Neural progenitor cell (in vitro differentiated cells): Measurements from ENCODE around the gene P3H2. TPM values are rescaled to one million over a fixed set of nuclear protein-coding genes. Genes with fewer than 3 reads are reported as not detected.

ENCODE experiments used
- DNase-seq: peaks from one replicate; pipeline ENCODE4 v3.0.0-alpha.2; 2016; ENCODE audit warnings: low spot score
- H2AFZ ChIP-seq: fragments of 200-600 bp; sonication (generic); replicated peaks from 2 replicates; pipeline ENCODE4 v1.6.1; 2016; ENCODE audit warnings: antibody characterized with exemption
- H3F3A ChIP-seq: fragments of 200-600 bp; sonication (generic); 2 replicates; pipeline ENCODE4 v1.6.1; 2016; ENCODE audit warnings: antibody characterized with exemption, low read depth
- H3K27ac ChIP-seq: fragments of 200-600 bp; sonication (generic); 2 replicates; pipeline ENCODE4 v1.5.1; 2016; ENCODE audit warnings: mild to moderate bottlenecking
- H3K27me3 ChIP-seq: fragments of 200-600 bp; sonication (generic); 2 replicates; pipeline ENCODE4 v1.6.1; 2016; ENCODE audit warnings: mild to moderate bottlenecking, moderate library complexity
- H3K36me3 ChIP-seq: fragments of 200-600 bp; sonication (generic); 2 replicates; pipeline ENCODE4 v1.5.1; 2016
- H3K4me1 ChIP-seq: fragments of 200-600 bp; sonication (generic); 2 replicates; pipeline ENCODE4 v1.6.1; 2016; ENCODE audit warnings: mixed run types
- H3K4me2 ChIP-seq: fragments of 200-600 bp; sonication (generic); 2 replicates; pipeline ENCODE4 v1.6.1; 2016
- H3K4me3 ChIP-seq: fragments of 200-600 bp; sonication (generic); 2 replicates; pipeline ENCODE4 v1.5.1; 2016
- H3K79me2 ChIP-seq: fragments of 200-600 bp; sonication (generic); 2 replicates; pipeline ENCODE4 v1.6.1; 2016; ENCODE audit warnings: low read depth
- H3K9ac ChIP-seq: fragments of 200-600 bp; sonication (generic); 2 replicates; pipeline ENCODE4 v1.6.1; 2016
- H3K9me3 ChIP-seq: fragments of 200-600 bp; sonication (generic); 2 replicates; pipeline ENCODE4 v1.5.1; 2016; ENCODE audit warnings: low read depth
- H4K20me1 ChIP-seq: fragments of 200-600 bp; sonication (generic); 2 replicates; pipeline ENCODE4 v1.6.1; 2016; ENCODE audit warnings: low read depth
- H3K27ac Mint-ChIP-seq: 3 replicates; pipeline ENCODE4 v1.8.0; 2021; ENCODE audit warnings: mixed read lengths
- H3K27me3 Mint-ChIP-seq: 2 replicates; pipeline ENCODE4 v1.8.0; 2022; ENCODE audit warnings: low read depth, mild to moderate bottlenecking, inconsistent platforms, moderate library complexity, mixed read lengths; ENCODE audit not compliant: insufficient read depth
- H3K36me3 Mint-ChIP-seq: 3 replicates; pipeline ENCODE4 v1.8.0; 2021; ENCODE audit warnings: mixed read lengths
- H3K4me1 Mint-ChIP-seq: 3 replicates; pipeline ENCODE4 v1.8.0; 2021; ENCODE audit warnings: mixed read lengths
- H3K4me3 Mint-ChIP-seq: 3 replicates; pipeline ENCODE4 v1.8.0; 2021; ENCODE audit warnings: mild to moderate bottlenecking, moderate library complexity, mixed read lengths
- H3K9me3 Mint-ChIP-seq: 3 replicates; pipeline ENCODE4 v1.8.0; 2020; ENCODE audit warnings: mixed read lengths
- CTCF ChIP-seq: fragments of 200-600 bp; sonication (generic); IDR thresholded peaks from 2 replicates; pipeline ENCODE4 v1.5.1; 2017; ENCODE audit warnings: antibody characterized with exemption, mild to moderate bottlenecking
- EZH2 ChIP-seq: fragments of 200-600 bp; sonication (generic); IDR thresholded peaks from 2 replicates; pipeline ENCODE4 v1.6.1; 2017; ENCODE audit warnings: antibody characterized with exemption, mild to moderate bottlenecking, moderate library complexity
- EZH2phosphoT487 ChIP-seq: fragments of 200-600 bp; sonication (generic); IDR thresholded peaks from 2 replicates; pipeline ENCODE4 v1.6.1; 2017; ENCODE audit warnings: antibody characterized with exemption
- total RNA-seq: library from RNA; depleted of rRNA; stranded (reverse); fragments of >200 nt; gene quantifications from 2 replicates; pipeline ENCODE4 v1.2.3, GENCODE V29; 2015; ENCODE audit warnings: low replicate concordance

The P3H2 gene
- total RNA-seq, 1 donor from 2014 or later, result 21.4 TPM

- H3F3A ChIP-seq, result peaks cover 5% of the 10 kb centered on the region
- H3K9me3 Mint-ChIP-seq, result peaks cover 3% of the 10 kb centered on the region
- H3K27me3 ChIP-seq, result no peaks in the 10 kb centered on the region
- H3K4me1 Mint-ChIP-seq, result peaks cover 16% of the 10 kb centered on the region
- H3K27me3 Mint-ChIP-seq, result no peaks in the 10 kb centered on the region
- TF ChIP-seq EZH2phosphoT487, result no peak
- H3K36me3 ChIP-seq, result no peaks in the 10 kb centered on the region
- H3K27ac Mint-ChIP-seq, result no peak overlapping the region
- no peak overlapping the region for H3K9ac ChIP-seq
- H3K4me3 Mint-ChIP-seq, result no peak overlapping the region
- no peaks in the 10 kb centered on the region for H3K79me2 ChIP-seq
- no peak for DNase-seq
- no peak overlapping the region for H3K27ac ChIP-seq
- H3K4me3 ChIP-seq, result no peak overlapping the region
- H3K9me3 ChIP-seq, result no peaks in the 10 kb centered on the region
- no peaks in the 10 kb centered on the region for H3K36me3 Mint-ChIP-seq
- H2AFZ ChIP-seq, result no peak overlapping the region
- H4K20me1 ChIP-seq, result no peaks in the 10 kb centered on the region
- no peak overlapping the region for H3K4me2 ChIP-seq
- H3K4me1 ChIP-seq, result peaks cover 6% of the 10 kb centered on the region
Observed at GRCh38 chr3:190036631-190037030, 84.1 kb downstream of the P3H2 start.

- peaks cover 3% of the 10 kb centered on the region for H3K9me3 Mint-ChIP-seq
- no peak overlapping the region for H3K27ac Mint-ChIP-seq
Observed at GRCh38 chr3:190034446-190034845, 86.3 kb downstream of the P3H2 start.

GRCh38 chr3:190032923-190033322 is 87.8 kb downstream of the P3H2 start:
- no peak overlapping the region for H2AFZ ChIP-seq
- no peak overlapping the region for H3K4me2 ChIP-seq
- no peak overlapping the region for H3K9ac ChIP-seq
- no peaks in the 10 kb centered on the region for H3K4me1 ChIP-seq
- peak; percentile 66 for DNase-seq
- H3K36me3 ChIP-seq, result no peaks in the 10 kb centered on the region
- Mint-ChIP-seq H3K4me3 (no peak overlapping the region), H3K4me1 (peaks cover 11% of the 10 kb centered on the region), H3K9me3 (peaks cover 3% of the 10 kb centered on the region), H3K27ac (no peak overlapping the region), H3K36me3 (no peaks in the 10 kb centered on the region), H3K27me3 (no peaks in the 10 kb centered on the region)
- TF ChIP-seq EZH2 (no peak), CTCF (peak; percentile 39), EZH2phosphoT487 (no peak)
- no peaks in the 10 kb centered on the region for H3F3A ChIP-seq
- no peaks in the 10 kb centered on the region for H3K27me3 ChIP-seq
- no peak overlapping the region for H3K4me3 ChIP-seq
- no peaks in the 10 kb centered on the region for H3K79me2 ChIP-seq
- H3K27ac ChIP-seq, result no peak overlapping the region
- no peaks in the 10 kb centered on the region for H3K9me3 ChIP-seq
- no peaks in the 10 kb centered on the region for H4K20me1 ChIP-seq

More at GRCh38 chr3:190034446-190034845, 86.3 kb downstream of the P3H2 start:
- H3K4me1 Mint-ChIP-seq, result peaks cover 11% of the 10 kb centered on the region
- Histone ChIP-seq H3K4me2 (no peak overlapping the region), H3K4me3 (no peak overlapping the region), H3K36me3 (no peaks in the 10 kb centered on the region), H3K27ac (no peak overlapping the region), H2AFZ (no peak overlapping the region), H3F3A (no peaks in the 10 kb centered on the region), H3K79me2 (no peaks in the 10 kb centered on the region), H4K20me1 (no peaks in the 10 kb centered on the region), H3K9me3 (no peaks in the 10 kb centered on the region), H3K4me1 (no peaks in the 10 kb centered on the region), H3K9ac (no peak overlapping the region), H3K27me3 (no peaks in the 10 kb centered on the region)
- no peaks in the 10 kb centered on the region for H3K27me3 Mint-ChIP-seq
- TF ChIP-seq CTCF, result no peak
- no peak for TF ChIP-seq EZH2phosphoT487
- no peak for TF ChIP-seq EZH2
- no peak for DNase-seq
- H3K36me3 Mint-ChIP-seq, result no peaks in the 10 kb centered on the region
- H3K4me3 Mint-ChIP-seq, result no peak overlapping the region

DNA sequence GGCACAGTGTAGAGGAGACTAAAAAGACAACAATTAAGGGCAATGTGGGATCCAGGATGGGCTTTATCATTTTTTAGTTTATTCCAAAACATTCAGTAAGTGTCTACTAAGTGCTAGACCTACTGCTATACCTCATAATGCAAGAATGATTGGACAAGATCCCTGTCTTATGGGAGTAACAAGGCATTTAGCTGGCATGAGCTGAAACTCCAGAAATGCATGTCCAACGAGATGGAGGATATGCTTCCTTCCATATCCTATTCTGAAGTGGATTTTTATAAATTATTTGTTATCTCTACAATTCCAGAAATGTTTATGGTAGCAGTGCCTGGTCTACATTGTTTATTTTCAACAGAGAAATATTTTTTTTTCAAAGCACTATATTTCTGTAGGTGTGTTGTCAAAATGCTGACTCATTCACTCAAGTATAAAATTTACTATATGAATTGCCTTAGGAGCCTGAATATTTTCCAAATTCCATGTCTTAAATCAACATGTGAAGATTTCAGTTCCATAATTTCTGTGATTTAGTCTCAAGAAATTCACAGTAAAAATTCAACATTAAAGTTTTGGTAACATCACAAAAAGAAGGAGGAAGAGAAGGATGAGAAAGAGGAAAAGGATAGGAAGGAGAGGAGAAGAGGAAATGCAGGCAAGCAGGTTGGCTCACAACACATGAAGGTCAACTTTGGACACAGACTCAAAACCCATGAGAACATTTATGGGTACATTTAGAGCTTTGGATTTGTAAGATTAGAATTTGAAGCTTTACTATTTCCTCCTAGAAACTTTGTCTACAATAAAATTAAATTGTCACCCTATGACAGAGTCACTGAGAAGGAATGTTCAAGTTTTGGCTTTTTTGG is 88.6 kb downstream of the P3H2 start:
- no peak for TF ChIP-seq EZH2phosphoT487
- no peak for TF ChIP-seq EZH2
- no peak for TF ChIP-seq CTCF
- no peaks in the 10 kb centered on the region for H3K36me3 Mint-ChIP-seq
- no peak overlapping the region for H3K4me3 Mint-ChIP-seq
- H3K9me3 Mint-ChIP-seq, result peaks cover 3% of the 10 kb centered on the region
- no peak overlapping the region for H3K9ac ChIP-seq
- no peaks in the 10 kb centered on the region for H3K27me3 Mint-ChIP-seq
- no peak for DNase-seq
- no peaks in the 10 kb centered on the region for H4K20me1 ChIP-seq
- H3K27ac ChIP-seq, result no peak overlapping the region
- no peak overlapping the region for H3K4me2 ChIP-seq
- no peaks in the 10 kb centered on the region for H3K9me3 ChIP-seq
- no peak overlapping the region for H2AFZ ChIP-seq
- no peaks in the 10 kb centered on the region for H3K4me1 ChIP-seq
- peaks cover 6% of the 10 kb centered on the region for H3K4me1 Mint-ChIP-seq
- no peaks in the 10 kb centered on the region for H3F3A ChIP-seq
- H3K36me3 ChIP-seq, result no peaks in the 10 kb centered on the region
- no peak overlapping the region for H3K4me3 ChIP-seq
- no peak overlapping the region for H3K27ac Mint-ChIP-seq
- H3K27me3 ChIP-seq, result no peaks in the 10 kb centered on the region
- H3K79me2 ChIP-seq, result no peaks in the 10 kb centered on the region
